T-cell (primary cell): ENCODE results near the gene SYK. TPM values are rescaled to one million over a fixed set of nuclear protein-coding genes. Genes with fewer than 3 reads are reported as not detected.

Source experiments
- ATAC-seq, 4 experiments: fragments of 200-7000 bp in 3 of 4; fragments of 150-1000 bp in 1 of 4; cut with Tn5 transposase; replicated peaks in 1 of 4; 1 replicate in 3 of 4; 2 replicates in 1 of 4; pipeline ENCODE4 v1.10.0; 2021; ENCODE audit warnings: moderate library complexity in 3 of 4, mild to moderate bottlenecking in 2 of 4, moderate number of reproducible peaks in 1 of 4
- CTCF ChIA-PET, 2 donors: fragments of 300-600 bp; sonication (Branson Sonifier 250); formaldehyde crosslinking; loops; one replicate each; lab custom pipeline; 2022; ENCODE audit warnings: antibody characterized with exemption in 2 of 2; lab: Charles Lee
- POLR2A ChIA-PET, 2 donors: fragments of 300-600 bp; sonication (Branson Sonifier 250); formaldehyde crosslinking; loops; one replicate each; lab custom pipeline; 2022; ENCODE audit warnings: antibody characterized with exemption in 2 of 2; lab: Charles Lee
- DNase-seq, 35 experiments: peaks; one replicate each; pipeline versions ENCODE4 v3.0.0 to v3.0.0-alpha.2; 2013 to 2023
- H3K27ac ChIP-seq: one replicate; pipeline ENCODE4 v1.5.1; 2013; ENCODE audit warnings: low read length
- H3K27me3 ChIP-seq, 2 experiments: replicated peaks in 1 of 2; 1 replicate in 1 of 2; 2 replicates in 1 of 2; pipeline versions ENCODE4 v1.6.1 to v1.7.0; 2013; ENCODE audit warnings: low read length in 1 of 2, mixed read lengths in 1 of 2; ENCODE audit not compliant: control insufficient read depth in 2 of 2, insufficient read depth in 2 of 2; ENCODE audit errors: extremely low read depth in 1 of 2
- H3K36me3 ChIP-seq, 2 donors: 1 replicate in 1 of 2; 2 replicates in 1 of 2; pipeline versions ENCODE4 v1.6.1 to v1.7.0; 2013; ENCODE audit warnings: low read length in 1 of 2; ENCODE audit not compliant: control insufficient read depth in 2 of 2, insufficient read depth in 1 of 2; ENCODE audit errors: extremely low read depth in 1 of 2
- H3K4me1 ChIP-seq, 2 experiments: 1 replicate in 1 of 2; 2 replicates in 1 of 2; pipeline versions ENCODE4 v1.6.1 to v1.7.0; 2013; ENCODE audit warnings: low read length in 2 of 2, mixed read lengths in 1 of 2; ENCODE audit not compliant: insufficient read depth in 2 of 2, control insufficient read depth in 1 of 2; ENCODE audit errors: extremely low read depth in 1 of 2
- H3K4me3 ChIP-seq, 2 donors: 1 replicate in 1 of 2; 2 replicates in 1 of 2; pipeline versions ENCODE4 v1.5.1 to v1.7.0; 2013; ENCODE audit warnings: mild to moderate bottlenecking in 2 of 2, low read length in 1 of 2, moderate library complexity in 1 of 2; ENCODE audit not compliant: control insufficient read depth in 1 of 2; ENCODE audit errors: extremely low read depth in 1 of 2
- H3K9me3 ChIP-seq: 2 replicates; pipeline ENCODE4 v1.7.0; 2013
- H3K27ac Mint-ChIP-seq, 2 donors: one replicate each; pipeline ENCODE4 v1.8.0; 2020 to 2021; ENCODE audit warnings: mild to moderate bottlenecking in 2 of 2, mixed read lengths in 2 of 2
- H3K27me3 Mint-ChIP-seq, 2 donors: one replicate each; pipeline ENCODE4 v1.8.0; 2021 to 2022; ENCODE audit warnings: mixed read lengths in 2 of 2
- H3K36me3 Mint-ChIP-seq: one replicate; pipeline ENCODE4 v1.8.0; 2021; ENCODE audit warnings: mixed read lengths
- H3K4me1 Mint-ChIP-seq, 3 donors: one replicate each; pipeline ENCODE4 v1.8.0; 2020 to 2022; ENCODE audit warnings: mixed read lengths in 3 of 3, mild to moderate bottlenecking in 1 of 3
- H3K4me3 Mint-ChIP-seq, 3 donors: one replicate each; pipeline ENCODE4 v1.8.0; 2020 to 2022; ENCODE audit warnings: mild to moderate bottlenecking in 3 of 3, mixed read lengths in 3 of 3, moderate library complexity in 3 of 3
- H3K9me3 Mint-ChIP-seq, 3 donors: one replicate each; pipeline ENCODE4 v1.8.0; 2020 to 2022; ENCODE audit warnings: mixed read lengths in 3 of 3
- WGBS: methylation state at CpG from one replicate; pipeline ENCODE4 v1.1.5; 2013; ENCODE audit warnings: missing lambda C conversion rate; ENCODE audit not compliant: insufficient coverage; 5-methylcytosine and 5-hydroxymethylcytosine counted together
- total RNA-seq, 35 experiments: library from RNA in 6 of 35; stranded (reverse) in 6 of 35; fragments of 120-200 nt in 1 of 35; gene quantifications; one replicate each; pipeline versions ENCODE4 v1.2.1 to v1.2.4 and lab custom pipeline; 2013 to 2026

SYK gene
- total RNA-seq, 5 donors from 2014 or later (not counting 1 experiment from before 2014, with no cell fraction given): 1.0 to 10.7 (median 3.9) TPM

DNA sequence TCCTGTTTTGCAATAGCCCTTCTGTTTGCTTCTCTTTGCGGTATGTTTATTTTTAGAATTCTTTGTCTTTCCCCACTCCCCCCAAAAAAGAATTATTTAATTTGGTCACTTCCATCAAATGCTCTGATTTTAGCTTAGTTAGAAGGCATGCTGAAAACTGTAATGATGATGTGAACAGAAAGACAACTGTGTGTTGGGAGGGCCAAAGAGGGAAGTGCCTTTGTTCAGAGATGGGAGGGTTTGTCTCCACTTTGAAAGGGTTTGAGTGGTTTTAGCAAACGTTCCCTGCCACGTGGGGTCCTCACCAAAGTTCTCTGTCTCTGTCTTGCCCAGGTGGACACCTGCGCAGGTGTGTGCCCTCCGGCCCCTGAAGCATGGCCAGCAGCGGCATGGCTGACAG, 41.9 kb downstream of the SYK start:
- POLR2A ChIA-PET: no interaction called here

DNA sequence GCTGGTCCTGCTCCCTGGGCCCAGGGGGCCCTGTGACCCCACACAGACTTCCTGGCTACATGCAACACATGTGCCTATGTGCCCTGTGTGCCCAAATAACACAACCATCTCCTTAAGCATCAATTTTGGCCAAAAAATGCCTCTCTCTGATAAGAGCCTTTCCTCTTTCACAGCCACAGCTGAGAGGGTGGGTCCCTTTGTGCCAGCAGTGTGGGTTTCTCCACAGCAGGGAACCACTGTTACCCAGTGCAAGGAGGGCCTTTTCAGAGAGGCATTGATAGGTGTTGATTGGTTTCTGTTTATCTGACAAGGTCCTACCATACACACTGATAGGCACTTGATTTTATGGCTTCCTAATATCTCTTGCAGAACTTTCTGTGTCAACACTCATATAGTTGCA, 42.7 kb downstream of the SYK start:
- H3K36me3 ChIP-seq: no peaks in the 10 kb centered on the region
- no peaks in the 10 kb centered on the region for H3K36me3 Mint-ChIP-seq

More for the DNA sequence above, 41.9 kb downstream of the SYK start:
- Histone ChIP-seq H3K27ac (no peak overlapping the region), H3K9me3 (no peaks in the 10 kb centered on the region), H3K27me3 (peaks cover 0 to 17% of the 10 kb centered on the region in 2 experiments), H3K4me1 (no peaks in the 10 kb centered on the region), H3K4me3 (no peak overlapping the region), H3K36me3 (no peaks in the 10 kb centered on the region)
- H3K27me3 Mint-ChIP-seq: peaks cover 0 to 2% of the 10 kb centered on the region in 2 donors
- H3K27ac Mint-ChIP-seq: no peak overlapping the region
- no peak overlapping the region for H3K4me3 Mint-ChIP-seq
- H3K4me1 Mint-ChIP-seq: no peaks in the 10 kb centered on the region
- no peaks in the 10 kb centered on the region for H3K36me3 Mint-ChIP-seq
- no peak for ATAC-seq
- no peaks in the 10 kb centered on the region for H3K9me3 Mint-ChIP-seq
- DNase-seq: no peak
- 66% methylated on average over 5 of the region's 6 CpGs for WGBS
- CTCF ChIA-PET: no interaction called here

DNA sequence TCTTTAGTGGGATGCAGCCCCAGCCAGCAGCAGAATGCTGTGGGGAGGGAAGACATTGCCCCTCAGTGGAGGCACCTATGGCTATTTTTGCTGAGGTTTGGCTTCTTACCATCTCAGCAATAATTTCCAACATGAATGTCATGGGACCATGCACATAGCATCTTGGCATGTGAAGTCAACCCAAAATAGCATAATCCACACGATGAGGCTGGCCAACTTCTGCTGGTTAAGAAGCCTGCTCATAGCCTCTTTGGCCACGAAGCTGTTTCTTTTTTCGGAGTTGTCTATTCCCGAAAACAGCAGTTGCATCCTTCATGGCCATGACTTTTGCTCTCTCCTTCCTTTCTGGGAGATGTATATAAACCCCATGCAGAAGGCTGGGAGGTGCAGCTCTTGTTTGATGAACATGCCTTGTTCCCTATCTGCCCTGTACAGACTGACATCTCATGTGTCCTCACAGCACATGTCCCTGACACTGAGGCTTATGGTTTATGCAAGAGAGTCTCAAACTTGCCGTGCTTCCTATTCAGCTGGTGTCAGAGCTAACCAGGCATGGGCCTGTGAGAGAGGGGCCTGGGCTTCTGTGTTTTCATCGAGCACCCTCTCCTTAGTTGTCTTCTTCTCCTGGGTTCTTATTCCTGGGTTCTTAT, 45.3 kb downstream of the SYK start:
- Mint-ChIP-seq H3K9me3 (no peaks in the 10 kb centered on the region), H3K4me3 (no peak overlapping the region), H3K27me3 (peaks cover 0 to 2% of the 10 kb centered on the region in 2 donors), H3K36me3 (no peaks in the 10 kb centered on the region), H3K4me1 (no peaks in the 10 kb centered on the region), H3K27ac (no peak overlapping the region)
- CTCF ChIA-PET: interaction anchor here in 1 of 2 donors (0.6 kb wide), 1 partner anchor 36 kb away, joined by 3 read pairs; no protein-coding TSS in a partner anchor
- peaks cover 0 to 7% of the 10 kb centered on the region in 2 experiments for H3K27me3 ChIP-seq
- ATAC-seq (no peak), DNase-seq (no peak)
- no peak overlapping the region for H3K4me3 ChIP-seq
- no peaks in the 10 kb centered on the region for H3K4me1 ChIP-seq
- POLR2A ChIA-PET: no interaction called here
- no peaks in the 10 kb centered on the region for H3K9me3 ChIP-seq
- 78% methylated on average over 4 of the region's 6 CpGs for WGBS
- no peak overlapping the region for H3K27ac ChIP-seq
- no peaks in the 10 kb centered on the region for H3K36me3 ChIP-seq

More for the DNA sequence above, 42.7 kb downstream of the SYK start:
- ATAC-seq (no peak), DNase-seq (no peak)
- Mint-ChIP-seq H3K9me3 (no peaks in the 10 kb centered on the region), H3K27me3 (peaks cover 0 to 2% of the 10 kb centered on the region in 2 donors), H3K4me1 (no peaks in the 10 kb centered on the region), H3K27ac (no peak overlapping the region), H3K4me3 (no peak overlapping the region)
- Histone ChIP-seq H3K4me1 (no peaks in the 10 kb centered on the region), H3K27me3 (peaks cover 0 to 12% of the 10 kb centered on the region in 2 experiments), H3K27ac (no peak overlapping the region), H3K9me3 (no peaks in the 10 kb centered on the region), H3K4me3 (no peak overlapping the region)
- ChIA-PET CTCF (no interaction called here), POLR2A (no interaction called here)

- Histone ChIP-seq H3K27ac (no peak overlapping the region), H3K27me3 (peaks cover 0 to 7% of the 10 kb centered on the region in 2 experiments), H3K36me3 (no peaks in the 10 kb centered on the region), H3K9me3 (no peaks in the 10 kb centered on the region), H3K4me1 (no peaks in the 10 kb centered on the region), H3K4me3 (no peak overlapping the region)
- ChIA-PET POLR2A (no interaction called here), CTCF (no interaction called here)
- ATAC-seq (no peak), DNase-seq (no peak)
- Mint-ChIP-seq H3K4me1 (no peaks in the 10 kb centered on the region), H3K27ac (no peak overlapping the region), H3K27me3 (peaks cover 0 to 2% of the 10 kb centered on the region in 2 donors), H3K36me3 (no peaks in the 10 kb centered on the region), H3K9me3 (no peaks in the 10 kb centered on the region), H3K4me3 (no peak overlapping the region)
- WGBS: 73% methylated on average over 5 of the region's 5 CpGs
Observed at GRCh38 chr9:90847971-90848370, 46.4 kb downstream of the SYK start.

- CTCF ChIA-PET: no interaction called here
- Mint-ChIP-seq H3K4me1 (no peaks in the 10 kb centered on the region), H3K4me3 (no peak overlapping the region), H3K27me3 (peaks cover 0 to 2% of the 10 kb centered on the region in 2 donors), H3K9me3 (no peaks in the 10 kb centered on the region), H3K36me3 (no peaks in the 10 kb centered on the region), H3K27ac (no peak overlapping the region)
- Histone ChIP-seq H3K4me3 (no peak overlapping the region), H3K27ac (no peak overlapping the region), H3K36me3 (no peaks in the 10 kb centered on the region), H3K27me3 (peaks cover 0 to 7% of the 10 kb centered on the region in 2 experiments), H3K9me3 (no peaks in the 10 kb centered on the region), H3K4me1 (no peaks in the 10 kb centered on the region)
- no peak for ATAC-seq
- POLR2A ChIA-PET: no interaction called here
- no peak for DNase-seq
- WGBS: 77% methylated on average over 4 of the region's 8 CpGs
Observed at GRCh38 chr9:90848866-90849265, 47.2 kb downstream of the SYK start.

DNA sequence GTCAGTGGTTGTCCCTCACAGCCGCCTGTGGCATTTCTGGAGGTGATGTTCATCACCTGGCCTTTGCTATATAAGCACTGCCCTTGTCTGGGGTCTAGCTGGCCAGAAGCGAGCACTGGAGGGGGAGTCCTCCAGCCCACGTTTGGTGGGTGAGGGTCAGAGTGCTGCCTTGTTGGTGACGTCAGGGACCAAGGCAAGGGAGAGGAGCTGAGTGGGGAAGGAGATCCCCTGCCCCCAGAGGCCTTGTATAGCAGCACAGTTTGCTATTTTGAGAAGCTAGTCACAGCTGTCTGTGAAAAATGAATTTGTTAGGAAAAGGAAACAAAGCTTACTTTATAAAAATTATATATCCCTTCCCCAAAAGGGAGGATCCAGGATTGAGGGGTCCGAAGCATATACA, 49.8 kb downstream of the SYK start:
- WGBS: 53% methylated on average over 4 of the region's 5 CpGs
- no peak for ATAC-seq
- DNase-seq: no peak
- Histone ChIP-seq H3K27ac (no peak overlapping the region), H3K4me1 (no peaks in the 10 kb centered on the region), H3K9me3 (no peaks in the 10 kb centered on the region), H3K27me3 (peaks cover 0 to 7% of the 10 kb centered on the region in 2 experiments), H3K4me3 (no peak overlapping the region), H3K36me3 (no peaks in the 10 kb centered on the region)
- Mint-ChIP-seq H3K36me3 (no peaks in the 10 kb centered on the region), H3K9me3 (no peaks in the 10 kb centered on the region), H3K4me1 (no peaks in the 10 kb centered on the region), H3K27ac (no peak overlapping the region), H3K4me3 (no peak overlapping the region), H3K27me3 (peaks cover 0 to 2% of the 10 kb centered on the region in 2 donors)
- ChIA-PET POLR2A (no interaction called here), CTCF (no interaction called here)
